ENCODE measurements around the gene HPDL.

The HPDL gene

DNA sequence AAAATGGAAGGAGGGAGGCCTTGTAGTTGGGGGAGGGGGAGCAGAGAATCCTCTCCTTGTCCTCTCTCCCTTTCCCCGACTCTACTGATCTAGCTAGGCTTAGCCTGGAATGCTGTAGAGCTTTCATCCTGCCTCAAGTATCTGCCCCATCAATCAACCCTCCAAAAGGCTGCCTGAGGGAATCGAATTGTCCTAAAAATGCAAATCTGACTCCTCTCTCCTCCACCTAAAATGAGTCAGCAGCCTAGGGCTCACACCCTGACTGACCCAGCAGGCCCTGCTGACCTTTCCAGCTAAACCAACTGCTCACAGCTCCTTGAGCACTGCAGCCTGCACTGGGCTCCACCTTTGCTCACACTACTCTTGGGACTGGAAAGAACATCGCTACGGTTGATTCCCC, 2.8 kb downstream of the HPDL start:
- CTCF ChIA-PET, result no interaction called here
- TF ChIP-seq, protein P1, sequence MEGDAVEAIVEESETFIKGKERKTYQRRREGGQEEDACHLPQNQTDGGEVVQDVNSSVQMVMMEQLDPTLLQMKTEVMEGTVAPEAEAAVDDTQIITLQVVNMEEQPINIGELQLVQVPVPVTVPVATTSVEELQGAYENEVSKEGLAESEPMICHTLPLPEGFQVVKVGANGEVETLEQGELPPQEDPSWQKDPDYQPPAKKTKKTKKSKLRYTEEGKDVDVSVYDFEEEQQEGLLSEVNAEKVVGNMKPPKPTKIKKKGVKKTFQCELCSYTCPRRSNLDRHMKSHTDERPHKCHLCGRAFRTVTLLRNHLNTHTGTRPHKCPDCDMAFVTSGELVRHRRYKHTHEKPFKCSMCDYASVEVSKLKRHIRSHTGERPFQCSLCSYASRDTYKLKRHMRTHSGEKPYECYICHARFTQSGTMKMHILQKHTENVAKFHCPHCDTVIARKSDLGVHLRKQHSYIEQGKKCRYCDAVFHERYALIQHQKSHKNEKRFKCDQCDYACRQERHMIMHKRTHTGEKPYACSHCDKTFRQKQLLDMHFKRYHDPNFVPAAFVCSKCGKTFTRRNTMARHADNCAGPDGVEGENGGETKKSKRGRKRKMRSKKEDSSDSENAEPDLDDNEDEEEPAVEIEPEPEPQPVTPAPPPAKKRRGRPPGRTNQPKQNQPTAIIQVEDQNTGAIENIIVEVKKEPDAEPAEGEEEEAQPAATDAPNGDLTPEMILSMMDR (conservative IDR thresholded peaks at IDR 0.05; ENCODE audit: low read depth), result no peak
- POLR2A ChIA-PET (ENCODE audit: low non-redundant PET), result interaction anchor here (0.6 to 2.7 kb wide), 3 partner anchors 10 to 282 kb away, joined by 4 to 13 read pairs (median 7); partner anchors contain the start of gene TOE1
- DNase-seq (ENCODE audit: low spot score), result peak; percentile 81
- peak overlapping the region; percentile 67 for H3K27ac ChIP-seq

DNA sequence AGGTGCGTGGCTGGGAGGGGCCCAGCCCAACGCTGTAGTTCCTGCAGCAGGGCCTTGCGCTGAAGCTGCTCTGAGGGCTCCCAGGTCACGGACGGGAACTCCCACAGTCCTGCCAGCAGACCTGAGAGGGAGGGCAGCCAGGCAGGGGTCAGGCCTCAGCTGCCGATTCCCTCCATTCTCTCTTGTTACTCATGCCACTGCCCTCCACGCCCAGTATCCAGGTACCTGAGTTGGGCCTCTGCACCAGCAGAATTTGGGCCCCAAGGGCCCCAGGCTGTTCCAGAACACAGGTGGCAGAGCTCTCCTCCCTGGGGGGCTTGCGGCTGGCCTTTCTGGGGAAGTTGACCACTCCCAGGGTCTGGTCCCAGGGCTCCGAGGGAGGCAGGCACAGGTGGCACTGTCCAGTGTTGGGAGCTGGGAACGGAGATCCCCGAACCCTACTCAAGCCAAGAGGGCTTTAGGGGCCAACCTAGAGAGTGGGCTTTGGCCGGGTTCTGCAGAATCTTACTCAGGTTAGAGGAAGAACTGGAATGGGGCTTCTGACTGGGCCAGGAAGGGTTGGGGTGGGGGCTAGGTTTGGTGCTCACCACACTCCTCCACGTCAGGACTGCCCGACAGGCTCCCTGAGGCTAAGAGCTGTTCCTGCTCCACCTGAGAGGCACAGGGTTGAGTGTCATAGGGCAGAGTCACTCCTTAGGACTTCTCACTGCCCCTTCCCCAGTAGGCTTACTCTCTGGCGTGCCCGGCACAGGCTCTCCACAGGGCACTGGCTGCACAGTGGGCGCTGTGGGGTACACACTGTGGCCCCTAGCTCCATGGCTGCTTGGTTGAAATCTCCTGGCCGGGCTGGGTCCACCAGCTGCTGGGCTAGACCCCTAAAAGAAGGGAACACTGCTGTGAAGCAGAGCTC, 5.0 kb downstream of the HPDL start:
- ChIA-PET POLR2A (ENCODE audit: low non-redundant PET) (interaction anchor here (0.6 kb wide), 1 partner anchor 28 kb away, joined by 3 read pairs; no protein-coding TSS in a partner anchor), CTCF (interaction anchor here (1.2 kb wide), 1 partner anchor 318 kb away, joined by 3 read pairs; no protein-coding TSS in a partner anchor)
- H3K27ac ChIP-seq, result no peak overlapping the region
- no peak for DNase-seq (ENCODE audit: low spot score)
- TF ChIP-seq, protein P1 (conservative IDR thresholded peaks at IDR 0.05; ENCODE audit: low read depth), result no peak

DNA sequence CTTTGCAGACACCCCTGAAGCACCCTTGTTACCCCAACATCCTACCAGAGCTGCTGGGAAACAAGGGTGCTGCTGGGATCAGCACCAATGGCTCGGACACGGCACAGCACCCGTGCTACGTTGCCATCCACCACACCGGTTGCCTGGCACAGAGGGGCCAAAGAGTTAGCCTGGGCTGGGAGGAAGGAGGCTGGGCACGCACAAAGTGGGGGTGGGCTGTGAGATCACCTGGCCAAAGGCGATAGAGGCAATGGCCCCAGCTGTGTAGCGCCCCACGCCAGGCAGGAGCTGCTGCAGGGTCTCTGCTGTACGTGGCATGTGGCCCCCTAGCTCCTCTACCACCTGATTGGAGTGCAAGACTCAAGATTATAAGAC, 5.6 kb downstream of the HPDL start:
- H3K27ac ChIP-seq, result no peak overlapping the region
- no peak for DNase-seq (ENCODE audit: low spot score)
- TF ChIP-seq, protein P1 (conservative IDR thresholded peaks at IDR 0.05; ENCODE audit: low read depth), result no peak
- POLR2A ChIA-PET (ENCODE audit: low non-redundant PET), result interaction anchor here (0.6 kb wide), 1 partner anchor 29 kb away, joined by 3 read pairs; no protein-coding TSS in a partner anchor
- CTCF ChIA-PET, result no interaction called here

DNA sequence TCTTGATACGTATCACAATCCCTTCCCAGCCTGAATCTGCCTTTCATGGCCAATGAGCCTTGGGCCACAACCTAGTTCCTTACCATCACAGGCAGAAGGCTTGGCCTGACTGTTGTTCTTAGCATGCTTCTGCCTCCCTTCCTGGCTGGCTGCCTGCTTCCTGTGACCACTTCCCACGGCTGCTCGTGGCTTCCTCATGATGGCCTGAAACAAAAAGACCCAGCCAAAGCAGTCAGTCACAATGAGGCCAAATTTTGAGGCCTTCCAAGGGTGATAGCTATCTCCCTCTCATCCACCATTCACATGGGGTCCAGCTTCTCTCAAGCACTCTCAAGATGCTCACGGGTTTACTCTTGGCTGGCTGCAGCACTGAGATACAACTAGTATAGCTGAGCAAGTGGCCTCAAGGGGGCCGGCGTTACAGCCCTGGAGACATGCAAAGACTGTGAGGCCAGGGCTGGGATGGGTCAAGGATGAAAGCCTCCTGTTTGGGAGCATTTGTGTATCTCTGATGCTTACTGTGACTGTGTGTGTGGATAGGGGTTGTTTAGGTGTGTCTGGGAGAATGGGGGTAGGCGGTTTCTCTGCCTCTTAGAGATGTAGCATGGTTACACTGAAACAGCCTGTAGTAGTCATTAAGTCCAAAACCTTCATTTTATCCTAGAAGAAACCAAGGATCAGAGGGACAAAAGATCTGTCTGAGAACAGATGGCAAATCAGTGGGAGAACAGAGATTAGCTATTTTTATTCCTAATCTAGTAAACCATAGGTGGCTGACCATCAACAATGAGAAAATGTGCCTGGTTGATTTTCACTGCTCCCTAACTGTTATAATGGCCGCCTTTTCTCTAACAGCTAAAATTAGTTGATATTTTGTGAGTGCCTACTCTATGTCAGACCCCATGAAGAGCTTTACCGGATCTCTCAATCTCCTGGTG, 7.9 kb downstream of the HPDL start:
- POLR2A ChIA-PET (ENCODE audit: low non-redundant PET), result no interaction called here
- CTCF ChIA-PET, result no interaction called here

DNA sequence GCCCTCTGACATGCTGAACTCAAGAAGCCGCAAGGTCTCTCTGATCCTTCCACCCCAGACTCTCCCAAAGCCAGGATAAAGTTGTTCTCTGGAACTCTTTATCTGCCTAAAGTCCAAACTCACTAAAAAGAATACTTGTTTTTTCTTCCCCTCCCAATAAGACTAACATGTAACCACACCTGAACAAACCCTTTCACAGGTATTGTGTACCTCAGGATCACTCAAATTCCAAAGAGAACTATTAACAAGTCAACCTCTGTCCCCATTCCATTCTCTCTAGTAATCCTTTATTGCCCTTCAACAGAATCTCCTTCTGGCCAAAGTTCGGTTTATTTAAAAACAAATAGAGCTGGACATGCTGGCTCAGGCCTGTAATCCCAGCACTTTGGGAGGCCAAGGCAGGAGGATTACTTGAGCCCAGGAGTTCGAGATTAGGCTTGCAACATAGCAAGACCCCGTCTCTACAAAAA, 9.2 kb downstream of the HPDL start:
- H3K27ac ChIP-seq, result no peak overlapping the region
- no peak for DNase-seq (ENCODE audit: low spot score)
- CTCF ChIA-PET, result no interaction called here
- POLR2A ChIA-PET (ENCODE audit: low non-redundant PET), result interaction anchor here (1.0 kb wide), 1 partner anchor 32 kb away, joined by 3 read pairs; no protein-coding TSS in a partner anchor
- TF ChIP-seq, protein P1 (conservative IDR thresholded peaks at IDR 0.05; ENCODE audit: low read depth), result no peak

More for the DNA sequence above, 7.9 kb downstream of the HPDL start:
- 0 out of 2 replicates have a peak overlapping the region, but pooled peaks have one; percentile 4 for H3K27ac ChIP-seq
- TF ChIP-seq, protein P1 (conservative IDR thresholded peaks at IDR 0.05; ENCODE audit: low read depth), result no peak
- DNase-seq (ENCODE audit: low spot score), result no peak
